GM21390 (cell line): ENCODE data around the gene HSP90AB1.

Source experiments
- ATAC-seq: cut with Tn5 transposase; IDR thresholded peaks from one replicate; pipeline ENCODE4 v1.9.1; 2021; ENCODE audit not compliant: unreplicated experiment

Gene HSP90AB1

DNA sequence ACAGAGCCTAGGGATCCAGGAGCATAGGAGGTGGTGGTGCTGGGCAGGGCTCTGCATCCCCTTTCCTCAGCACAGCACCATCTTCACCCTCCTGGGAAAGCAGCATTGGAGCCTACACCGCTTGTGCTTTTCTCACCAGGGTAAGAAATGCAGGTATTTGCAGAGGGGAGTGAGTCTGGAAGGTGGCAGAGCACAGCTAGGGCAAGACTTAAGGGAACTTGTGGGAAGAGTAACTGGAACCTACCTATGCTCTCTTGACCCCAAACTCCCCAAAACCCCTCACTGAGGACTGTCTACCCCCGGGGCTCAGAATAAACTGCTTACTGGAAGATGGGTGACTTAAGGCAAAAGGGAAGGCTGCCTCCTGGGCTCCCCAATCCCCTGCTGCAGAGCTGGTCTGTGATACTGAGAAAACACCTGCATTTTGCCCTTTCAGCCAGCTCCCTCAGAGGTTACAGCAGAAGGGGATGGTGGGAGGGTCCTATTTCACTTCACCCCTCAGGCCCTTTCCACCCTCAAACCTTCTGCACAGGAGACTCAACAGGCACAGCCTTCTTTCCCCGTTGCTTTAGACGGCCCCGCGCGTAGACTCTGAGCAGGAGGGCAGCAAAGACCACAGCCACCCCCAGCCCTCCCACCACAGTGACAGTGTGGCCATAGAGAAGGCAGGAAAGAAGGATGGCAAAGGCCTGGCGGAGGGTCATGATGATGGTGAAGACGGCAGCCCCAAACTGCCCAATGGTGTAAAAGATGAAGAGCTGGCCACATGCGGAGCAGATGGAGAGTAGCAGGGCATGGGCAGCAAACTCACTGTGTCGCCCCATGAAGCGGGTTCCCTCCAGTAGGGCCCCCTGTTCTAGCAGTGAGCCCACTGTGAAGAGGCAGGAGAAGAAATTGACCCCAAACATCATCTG, 7.5 kb downstream of the HSP90AB1 start:
- ATAC-seq = no peak

DNA sequence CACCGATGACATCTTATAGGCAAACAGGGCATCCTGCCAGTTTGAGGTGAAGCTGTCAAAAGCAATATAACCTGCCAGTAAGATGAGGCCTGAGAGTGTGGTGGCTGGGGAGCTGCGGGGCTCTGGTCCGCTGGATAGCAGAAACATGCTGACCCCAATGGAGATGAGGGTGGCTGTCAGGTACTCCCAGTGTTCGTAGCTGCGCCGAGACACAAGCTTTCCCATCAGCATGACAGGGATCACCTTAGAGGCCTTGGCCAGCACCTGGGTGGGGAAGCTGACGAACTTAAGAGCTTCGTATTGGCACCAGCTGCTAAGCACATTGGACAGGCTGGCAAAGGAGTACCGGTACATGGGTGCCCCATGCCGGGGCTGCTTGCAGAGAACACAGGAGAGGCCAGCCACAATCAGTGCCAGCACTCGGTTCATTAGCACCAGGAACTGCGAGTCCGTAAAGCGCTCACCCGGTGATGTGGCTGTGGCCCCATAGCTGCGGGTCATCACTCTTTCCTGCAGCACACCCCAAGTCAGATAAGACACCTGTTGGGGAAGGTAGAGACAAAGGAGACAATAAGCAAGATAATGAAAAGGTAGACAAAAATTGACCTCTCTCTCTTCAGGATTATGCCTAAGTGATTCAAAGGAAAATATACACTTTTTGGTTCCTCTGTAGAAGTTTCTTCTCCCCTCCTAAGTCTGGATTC, 8.4 kb downstream of the HSP90AB1 start:
- no peak for ATAC-seq

GRCh38 chr6:44255871-44256774, 9.2 kb downstream of the HSP90AB1 start:
- no peak for ATAC-seq

DNA sequence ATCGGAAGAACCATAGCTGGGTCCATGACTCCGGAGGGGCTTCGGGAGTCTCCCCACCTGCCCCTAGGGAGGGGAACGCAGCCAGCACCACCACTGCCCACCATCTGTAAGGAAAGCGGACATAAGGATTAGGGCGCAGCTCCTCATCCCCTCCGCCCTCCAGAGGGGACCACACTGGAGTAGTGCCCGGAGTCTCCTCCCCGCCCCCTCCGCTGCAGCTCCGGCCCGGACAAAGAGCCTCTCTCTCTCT, 9.8 kb downstream of the HSP90AB1 start:
- ATAC-seq = no peak

GRCh38 chr6:44257025-44257752, 10.3 kb downstream of the HSP90AB1 start, which contains the start of gene SLC35B2:
TSS of gene SLC35B2 (minus strand) at chr6:44257528. CDS start at chr6:44257410, 118 bp downstream.
- peak; percentile 47 for ATAC-seq

DNA sequence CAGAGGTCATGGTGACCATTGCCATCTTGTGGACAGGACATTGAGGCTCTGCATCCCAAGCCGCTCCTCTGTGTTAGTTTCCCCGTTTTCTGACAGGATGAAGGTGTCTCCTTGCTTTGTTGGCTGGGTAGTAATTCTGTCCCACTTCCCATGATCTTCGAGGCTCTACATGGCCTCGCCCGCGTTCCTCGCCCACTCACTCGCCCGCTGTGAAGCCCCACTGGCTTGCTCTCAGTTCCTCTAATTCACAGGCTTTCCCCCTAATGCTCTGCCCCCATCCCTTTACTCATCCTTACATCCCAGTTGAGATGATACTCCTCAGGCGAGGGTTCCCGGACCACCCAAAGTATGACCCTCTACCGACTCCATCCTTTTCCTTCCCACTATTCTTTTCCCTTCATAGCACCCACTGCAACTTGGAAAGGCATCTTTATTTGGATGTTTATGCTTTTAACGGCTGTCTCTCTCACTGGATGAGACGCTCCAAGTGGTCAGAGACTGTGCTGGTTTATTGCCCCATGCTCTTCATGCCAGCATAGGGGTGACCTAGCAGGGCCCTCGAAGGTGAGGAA, 10.9 kb downstream of the HSP90AB1 start:
- peak; percentile 4 for ATAC-seq

- ATAC-seq = no peak
These were observed 11.5 kb downstream of the HSP90AB1 start for GRCh38 chr6:44258325-44258863.

GRCh38 chr6:44258921-44259320, 12.0 kb downstream of the HSP90AB1 start:
- no peak for ATAC-seq

- no peak for ATAC-seq
These were observed 13.1 kb downstream of the HSP90AB1 start for GRCh38 chr6:44260011-44260410.

- ATAC-seq = no peak
These were observed 13.8 kb downstream of the HSP90AB1 start for GRCh38 chr6:44260451-44261297.

- no peak for ATAC-seq
These were observed 14.7 kb downstream of the HSP90AB1 start for GRCh38 chr6:44261581-44261980.

- ATAC-seq = no peak
These were observed 15.8 kb downstream of the HSP90AB1 start for GRCh38 chr6:44262467-44263353.

- ATAC-seq = no peak
These were observed 16.6 kb downstream of the HSP90AB1 start for GRCh38 chr6:44263354-44264100.

DNA sequence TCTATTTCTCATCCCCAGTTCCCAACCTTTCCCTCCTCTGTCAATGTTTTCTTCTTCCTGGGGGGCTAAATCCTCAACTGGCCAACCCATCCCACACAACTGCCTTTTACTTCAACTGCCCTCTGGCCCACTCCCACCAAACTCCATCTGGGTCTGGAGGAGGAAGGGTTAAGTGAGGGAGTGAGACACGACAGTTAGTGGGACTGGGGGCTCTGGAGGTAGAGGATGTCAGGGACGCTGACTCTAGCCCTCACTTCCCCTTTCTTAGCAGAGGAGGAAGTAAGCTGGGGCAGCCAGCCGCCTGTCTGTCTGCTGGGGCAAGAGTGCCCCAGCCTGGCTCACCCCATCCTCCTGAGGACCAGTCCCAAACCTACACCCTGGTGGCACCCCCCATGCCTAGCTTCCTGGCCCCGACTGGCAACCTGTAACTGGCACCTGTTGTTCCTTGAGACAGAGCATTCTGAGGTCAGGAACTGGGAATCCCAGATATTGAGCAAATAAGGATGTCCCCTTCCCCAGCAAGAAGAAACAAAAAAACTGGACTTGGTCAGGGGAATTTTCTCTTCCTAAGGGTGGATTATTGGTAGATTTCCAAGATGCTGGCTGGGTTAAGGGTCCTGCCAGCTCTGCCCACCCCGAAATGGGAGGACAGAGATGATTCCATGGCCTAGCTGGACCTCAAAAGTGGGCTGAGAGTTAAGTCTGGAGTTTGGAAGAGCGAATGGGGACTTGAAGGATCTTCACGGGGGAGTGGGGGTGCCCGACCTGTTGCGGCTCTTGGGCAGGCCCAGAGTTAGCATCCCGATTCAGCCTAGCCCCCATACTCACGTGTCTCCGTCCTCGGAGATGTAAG, 17.5 kb downstream of the HSP90AB1 start:
- peak; percentile 36 for ATAC-seq

DNA sequence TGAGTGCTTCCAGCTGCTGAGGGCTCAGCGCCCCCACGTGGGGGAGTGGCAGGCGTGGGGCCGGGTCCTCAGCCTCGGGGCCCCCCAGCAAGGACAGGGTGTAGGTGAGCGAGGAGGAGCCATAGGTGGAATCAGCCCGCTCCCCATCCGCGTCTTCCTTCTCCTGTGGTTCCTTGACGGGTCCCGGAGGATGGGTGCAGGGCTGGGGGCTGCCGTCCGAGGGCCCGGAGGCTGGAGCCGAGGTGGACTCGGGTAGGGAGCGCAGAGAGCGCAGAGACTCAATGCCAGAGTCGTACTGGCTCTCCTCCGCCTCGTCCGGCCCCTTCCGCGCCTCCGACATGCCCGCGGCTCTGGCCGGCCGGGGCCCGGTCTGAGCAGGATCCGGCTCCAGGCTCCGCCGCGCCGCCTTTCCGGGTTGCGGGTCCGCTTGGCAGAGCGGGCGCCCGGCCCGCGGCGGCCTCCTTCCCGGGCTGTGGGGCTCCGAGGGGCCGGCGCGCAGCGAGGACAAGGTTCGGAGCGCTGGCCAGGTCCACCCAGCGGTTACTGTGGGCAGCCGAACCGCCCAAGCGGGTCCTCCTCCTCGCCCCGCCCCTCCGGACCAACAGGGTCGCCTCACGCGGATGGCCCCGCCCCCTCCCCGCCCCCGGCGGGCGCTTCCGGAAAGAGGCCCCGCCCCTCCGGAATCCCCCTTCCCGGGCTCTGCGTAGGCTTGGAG, 18.3 kb downstream of the HSP90AB1 start, which contains the start of gene NFKBIE:
Gene NFKBIE, minus strand, starts transcription at position 545 of the 715 bp plus-strand sequence. Its CDS starts 205 bp downstream, at position 340.
- ATAC-seq = peak; percentile 34
